Hematopoietic multipotent progenitor cell treated with erythropoietin and hydrocortisone succinate and interleukin-3 and kit ligand, for 8 days (in vitro differentiated cells): ENCODE results near the gene WWOX.

ENCODE experiments used
- DNase-seq: peaks from one replicate; pipeline ENCODE4 v3.0.0-alpha.2; 2015

The WWOX gene

DNA sequence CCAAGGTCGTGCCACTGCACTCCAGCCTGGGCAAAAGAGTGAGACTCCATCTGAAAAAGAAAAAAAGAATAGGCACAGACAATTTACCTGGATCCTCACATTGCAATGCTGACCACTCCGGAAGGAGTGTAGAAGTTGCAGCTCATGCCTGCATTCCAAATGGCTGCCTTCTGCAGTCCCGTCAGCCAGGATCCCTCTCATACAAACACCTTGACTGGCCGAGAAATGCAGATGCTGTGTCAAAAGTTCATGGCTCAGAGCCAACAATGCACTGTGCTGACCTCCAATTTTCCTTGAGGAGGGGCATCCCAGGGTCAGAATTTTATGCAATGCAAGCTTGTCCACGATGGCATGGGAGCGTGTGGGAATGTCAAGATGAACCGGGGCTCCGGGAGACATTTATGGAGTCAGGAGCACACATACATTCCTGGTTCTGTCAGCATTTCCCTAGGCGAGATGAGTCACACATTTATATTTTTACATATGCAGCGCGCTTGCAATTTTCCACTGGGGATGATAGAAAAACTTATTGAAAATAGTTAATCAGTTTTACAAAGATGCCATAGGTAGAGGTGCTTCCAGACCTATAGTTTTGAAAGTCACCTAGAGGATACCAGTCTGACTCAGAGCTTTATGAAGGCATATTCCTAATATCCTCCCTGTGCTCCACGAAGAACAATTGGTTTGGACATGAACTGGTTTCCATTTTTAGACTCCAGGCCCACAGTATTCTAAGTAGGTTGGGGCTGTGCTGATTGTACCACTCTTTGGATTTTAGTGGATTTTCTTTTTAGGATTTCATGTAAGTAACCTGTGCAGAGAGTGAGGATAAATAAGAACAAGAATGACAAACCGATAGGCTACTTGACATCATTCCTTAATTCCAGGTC lies 886.5 kb downstream of the WWOX start:
- DNase-seq = no peak

DNA sequence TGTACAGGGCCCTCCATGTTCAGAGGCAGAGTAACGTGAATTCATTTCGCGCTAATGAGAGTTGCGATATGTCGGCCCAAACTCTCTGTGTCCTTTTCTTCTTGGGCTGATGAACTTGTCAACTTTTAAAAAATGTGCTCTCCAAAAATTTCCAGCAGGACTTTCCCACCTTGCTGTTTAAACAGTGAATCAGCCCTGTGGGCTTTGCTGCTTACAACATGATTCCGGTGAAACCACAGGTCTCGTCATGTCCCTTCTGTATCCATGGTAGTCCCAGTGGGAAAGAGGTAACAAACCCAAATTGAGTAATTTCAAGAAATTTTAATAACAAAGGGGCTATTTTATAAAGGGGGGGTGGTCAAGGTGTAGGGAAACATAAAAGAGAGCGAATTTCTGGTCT lies 888.2 kb downstream of the WWOX start:
- no peak for DNase-seq

- DNase-seq = no peak
Observed at GRCh38 chr16:78988361-78988969, 889.0 kb downstream of the WWOX start.

DNA sequence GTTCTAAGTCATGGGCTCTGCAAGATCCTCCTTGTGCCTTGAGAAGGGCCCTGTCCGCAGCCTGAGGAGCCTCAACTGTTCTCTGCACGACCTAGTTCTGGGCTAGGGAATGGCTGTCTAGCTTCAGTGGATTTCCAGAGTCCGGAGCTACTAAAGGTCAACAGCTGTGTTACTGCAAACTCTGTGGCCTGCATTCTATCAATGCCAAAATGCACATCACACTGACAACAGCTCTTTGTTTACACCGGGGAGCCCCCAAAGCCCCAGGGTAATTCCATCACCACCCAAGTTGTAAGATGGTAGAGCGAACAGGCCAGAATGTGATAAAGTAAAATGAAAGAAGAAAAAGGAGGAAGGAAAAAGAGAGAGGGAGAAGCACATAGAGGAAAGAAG lies 890.9 kb downstream of the WWOX start:
- DNase-seq = no peak

- no peak for DNase-seq
Observed at GRCh38 chr16:78992001-78992400, 892.5 kb downstream of the WWOX start.

- no peak for DNase-seq
Observed at GRCh38 chr16:78993346-78993745, 893.9 kb downstream of the WWOX start.

- no peak for DNase-seq
Observed at GRCh38 chr16:78994135-78994745, 894.8 kb downstream of the WWOX start.

DNA sequence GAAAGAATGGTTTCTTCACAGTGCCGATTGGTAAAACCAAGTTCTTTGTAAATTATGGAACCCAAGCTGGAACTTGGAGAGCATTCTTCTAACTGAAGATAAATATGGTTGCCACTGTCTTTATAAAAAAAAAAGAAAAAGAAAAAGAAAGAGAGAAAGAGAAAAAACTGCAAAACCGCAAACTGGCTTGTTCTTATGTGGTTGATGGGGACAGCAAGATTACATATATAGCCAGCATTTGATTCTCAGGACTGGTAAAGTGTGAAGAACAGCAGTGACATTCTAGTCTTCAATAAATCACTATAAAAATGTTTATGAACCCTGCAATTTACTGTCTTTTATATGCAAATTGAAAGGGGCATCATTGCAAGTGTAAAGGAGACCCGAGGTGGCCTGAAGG lies 896.0 kb downstream of the WWOX start:
- no peak for DNase-seq

DNA sequence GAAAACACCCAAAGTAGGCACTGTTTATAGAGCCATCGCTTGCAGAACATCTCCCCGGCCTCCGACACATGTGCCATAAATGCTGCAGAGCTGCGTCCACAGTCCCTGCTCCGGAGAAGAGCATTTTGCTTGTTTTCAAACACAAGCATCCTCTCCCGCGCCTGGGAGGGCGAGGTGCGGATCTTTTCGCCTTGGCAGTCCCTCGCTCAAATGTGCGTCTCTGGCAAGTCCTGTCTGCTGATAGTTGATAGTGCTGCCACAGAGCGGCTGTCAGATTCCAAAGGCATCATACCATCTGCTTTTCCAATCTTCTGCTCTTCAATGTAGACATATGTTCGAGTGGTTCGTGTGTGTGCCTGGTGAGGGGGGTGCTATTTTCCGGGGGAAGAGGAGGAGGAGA lies 897.3 kb downstream of the WWOX start:
- no peak for DNase-seq

- no peak for DNase-seq
Observed at GRCh38 chr16:78998879-78999278, 899.4 kb downstream of the WWOX start.

DNA sequence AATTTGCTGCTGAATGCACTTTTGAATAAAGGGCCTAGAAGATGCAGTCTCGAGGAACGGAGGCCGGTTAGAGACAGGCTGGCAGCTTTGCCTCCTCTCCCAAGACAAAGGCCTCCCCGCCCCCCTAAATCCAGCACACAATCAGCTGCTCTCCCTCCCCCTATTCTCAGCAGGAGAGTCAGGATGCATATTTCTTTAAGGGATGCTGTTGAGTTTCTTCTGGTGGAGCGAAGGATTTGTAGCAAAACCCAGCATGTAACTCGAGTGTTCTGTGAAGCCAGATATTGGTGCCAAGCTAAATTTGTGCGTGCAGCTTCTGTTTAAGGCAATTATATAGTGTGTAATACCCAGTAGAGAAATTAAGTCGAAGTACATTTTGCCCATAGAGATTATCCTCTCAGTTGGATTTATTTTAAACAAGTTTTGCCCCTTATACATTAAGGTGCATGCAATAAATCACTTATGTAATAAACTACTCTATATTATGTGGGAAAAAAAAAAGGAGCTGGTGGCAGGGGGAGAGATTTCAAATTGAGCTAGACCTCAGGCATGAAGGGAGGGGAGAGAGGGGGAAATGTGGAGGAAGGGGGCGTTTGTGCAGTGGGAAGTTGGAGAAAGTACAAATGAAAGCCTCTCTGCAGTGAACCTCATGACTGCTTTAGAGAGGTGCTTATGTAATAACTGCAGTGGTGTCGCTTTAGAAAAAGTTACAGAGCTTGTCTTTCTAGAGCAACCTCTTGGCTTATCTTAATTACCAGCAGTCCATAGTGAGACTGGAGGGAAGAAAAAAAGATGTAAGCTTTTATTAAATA lies 901.9 kb downstream of the WWOX start:
- DNase-seq = no peak

DNA sequence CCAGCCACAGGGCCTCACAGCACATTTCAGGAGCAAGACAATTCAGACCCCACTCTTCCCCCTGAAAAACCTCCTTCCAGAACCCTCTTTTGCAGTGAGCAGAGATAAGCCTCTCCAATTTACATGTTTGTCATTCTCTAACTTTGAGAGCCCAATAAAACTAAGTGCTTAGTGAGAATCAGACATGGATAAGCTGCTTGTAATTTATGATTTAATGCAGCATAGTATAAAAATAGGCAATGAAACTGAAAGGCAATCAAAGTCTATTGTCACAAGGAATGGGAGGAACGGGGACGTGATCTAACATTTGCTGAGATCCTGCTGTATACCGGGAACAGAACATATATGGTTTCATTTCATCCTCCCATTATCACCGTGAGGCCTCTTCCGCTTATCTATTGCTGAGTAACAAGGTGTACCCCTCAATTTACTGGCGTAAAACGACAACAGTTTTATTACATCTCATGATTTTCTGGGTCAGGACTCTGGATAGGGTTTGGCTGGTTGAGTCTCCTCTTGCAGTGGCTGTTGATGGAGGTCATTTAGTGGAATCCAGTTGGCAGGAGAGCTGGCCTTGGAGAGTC lies 903.7 kb downstream of the WWOX start:
- no peak for DNase-seq

- DNase-seq = no peak
Observed at GRCh38 chr16:79004309-79004708, 904.9 kb downstream of the WWOX start.

- no peak for DNase-seq
Observed at GRCh38 chr16:79005096-79005495, 905.6 kb downstream of the WWOX start.

- no peak for DNase-seq
Observed at GRCh38 chr16:79006206-79006605, 906.8 kb downstream of the WWOX start.

DNA sequence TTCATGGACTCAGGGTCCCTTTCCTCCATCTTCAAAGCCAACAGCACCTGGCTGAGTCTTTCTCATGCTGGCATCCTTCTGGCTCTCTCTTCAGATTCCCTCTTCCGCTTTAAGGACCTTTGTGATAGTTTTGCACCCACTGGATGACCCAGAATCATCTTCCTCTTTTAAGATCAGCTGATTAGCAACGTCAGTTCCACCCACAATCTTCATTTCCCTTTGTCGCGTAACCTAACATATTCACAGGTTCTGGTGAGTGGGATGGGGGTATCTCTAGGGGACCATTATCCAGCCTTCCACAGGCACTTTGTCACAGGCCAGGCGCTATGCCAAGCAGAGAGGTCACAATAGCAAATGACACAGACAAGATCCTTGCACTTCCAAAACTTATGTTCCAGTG lies 907.3 kb downstream of the WWOX start:
- no peak for DNase-seq

GRCh38 chr16:79007614-79008013 lies 908.2 kb downstream of the WWOX start:
- no peak for DNase-seq

DNA sequence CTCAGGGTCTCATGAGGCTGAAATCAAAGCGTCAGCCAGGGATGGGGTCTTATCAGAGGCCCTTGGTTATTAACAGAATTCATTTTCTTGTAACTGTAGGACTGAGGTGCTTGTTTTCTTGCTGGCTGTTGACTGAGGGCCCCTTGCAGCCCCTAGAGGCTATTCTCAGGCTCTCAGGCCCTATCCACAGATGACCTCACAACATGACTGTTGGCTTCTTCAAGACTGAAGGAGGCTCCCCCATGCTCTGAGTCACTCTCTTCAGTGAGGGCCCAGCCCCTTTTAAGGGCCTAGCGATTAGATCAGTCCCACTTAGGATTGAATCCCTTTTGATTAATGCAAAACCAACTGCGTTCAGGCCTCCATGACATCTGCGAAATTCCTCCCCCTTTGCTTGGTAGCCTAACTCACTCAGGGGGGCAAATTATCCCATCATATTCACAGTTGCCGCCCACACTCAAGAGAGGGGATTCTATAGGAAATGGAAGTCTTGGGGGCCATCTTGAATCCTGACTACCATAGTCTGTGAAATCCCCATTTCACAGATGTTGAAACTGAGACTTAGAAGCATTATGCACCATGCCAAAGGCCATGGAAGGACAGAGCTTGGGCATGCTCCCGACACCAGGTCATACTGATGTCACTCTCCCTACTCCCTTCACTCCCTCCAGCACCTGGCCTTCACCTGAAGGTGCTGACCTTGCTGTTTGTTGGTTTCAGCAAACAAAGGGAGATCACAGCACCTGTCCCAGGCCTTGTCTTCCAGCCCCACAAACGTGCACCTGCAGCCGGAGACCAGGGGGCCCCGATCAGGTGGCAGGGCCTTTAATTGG lies 908.8 kb downstream of the WWOX start:
- no peak for DNase-seq

DNA sequence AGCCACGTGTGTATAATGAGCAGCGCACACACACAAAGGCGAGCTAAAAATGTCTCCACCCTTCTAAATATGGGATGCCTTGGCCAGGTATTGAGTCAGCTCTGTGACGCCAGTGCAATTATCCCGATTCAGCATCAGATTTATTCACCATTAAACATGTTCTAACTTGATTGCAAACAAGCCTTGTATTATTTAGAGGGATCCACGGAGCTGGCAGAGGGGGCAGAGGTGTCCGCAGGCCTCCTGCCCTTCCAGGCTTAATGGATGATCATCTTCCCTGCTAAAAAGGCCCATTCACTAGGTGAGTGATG lies 909.4 kb downstream of the WWOX start:
- no peak for DNase-seq

DNA sequence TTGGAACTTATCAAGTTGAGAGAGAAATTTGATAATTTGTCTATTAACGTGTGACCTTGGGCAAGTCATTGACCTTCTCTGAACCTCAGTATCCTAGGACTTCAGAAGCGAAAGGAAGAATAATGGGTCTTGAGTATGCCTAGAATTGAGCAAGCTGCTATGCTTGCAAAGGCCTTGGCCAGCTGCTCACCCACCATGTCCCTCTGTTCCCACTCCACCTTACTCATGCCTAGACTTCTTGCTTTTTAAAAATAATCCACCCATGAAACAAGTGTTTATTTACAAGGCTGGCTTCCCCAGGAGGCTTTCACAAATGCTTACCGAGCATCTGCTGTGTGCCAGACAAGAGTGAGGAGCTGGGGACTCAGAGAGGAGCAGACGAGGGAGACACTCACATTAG lies 910.4 kb downstream of the WWOX start:
- DNase-seq = no peak

GRCh38 chr16:79011282-79011681 lies 911.8 kb downstream of the WWOX start:
- no peak for DNase-seq
